ENCODE measurements around the gene ABHD8. TPM values are rescaled to one million over a fixed set of nuclear protein-coding genes. Genes with fewer than 3 reads are reported as not detected.

Gene ABHD8
- total and polyA plus RNA-seq, 2 experiments from 2014 or later: 8.7 to 19.1 TPM

DNA sequence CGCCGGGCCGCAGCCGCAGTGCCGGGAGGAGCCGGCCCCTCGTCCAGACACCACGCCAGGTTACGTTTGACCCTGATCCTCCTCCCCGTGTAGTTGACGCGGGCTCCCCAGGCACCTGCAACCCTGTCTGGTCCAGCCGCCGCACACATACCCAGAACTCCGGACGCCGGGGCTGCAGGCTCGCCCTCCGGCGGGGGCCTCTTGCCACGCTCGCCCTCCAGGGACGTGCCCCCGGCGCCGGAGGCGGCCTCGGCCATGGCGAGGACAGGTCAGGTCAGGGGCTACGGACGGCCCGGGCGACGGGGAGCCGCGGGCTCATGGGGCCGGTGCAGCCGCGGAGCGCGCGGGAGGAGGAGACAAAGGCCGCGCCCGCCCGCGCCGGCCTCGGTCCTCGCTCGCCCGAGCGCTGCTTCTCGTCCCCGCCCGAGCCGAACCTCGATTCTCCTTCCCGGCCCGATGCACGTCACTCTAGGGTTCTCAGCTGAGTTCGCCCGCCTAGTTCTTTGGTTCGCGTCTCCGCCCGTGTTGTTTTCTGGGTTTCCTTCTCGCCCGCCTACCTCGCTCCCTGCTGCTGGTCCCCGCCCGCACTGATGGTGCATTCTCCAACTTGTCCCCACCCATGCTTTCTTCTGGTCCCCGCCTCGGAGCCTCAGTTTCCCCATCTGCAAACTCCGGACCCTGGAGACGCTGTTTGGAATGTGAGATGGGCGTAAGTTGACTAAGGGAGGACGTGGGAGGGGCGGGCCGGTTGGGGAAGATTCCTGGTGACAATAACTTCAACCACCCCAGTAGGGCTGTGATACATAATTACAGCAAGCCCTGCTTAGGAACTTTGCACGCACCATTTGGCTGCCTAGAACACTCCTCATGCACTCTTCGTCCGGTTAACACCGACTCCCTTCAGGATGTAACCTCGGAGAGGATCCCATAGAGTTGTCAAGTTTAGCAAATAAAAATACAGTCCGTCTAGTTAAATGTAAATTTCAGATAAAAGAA lies 31.5 kb upstream of the ABHD8 start, which contains the start of gene ANO8:
Gene ANO8 (minus strand): TSS at position 442 of the 996 bp plus-strand sequence. CDS start 185 bp downstream, at position 257.
- peak within 1 kb of the TSS; percentile 63 for H3K9ac ChIP-seq
- H3K9me3 ChIP-seq (ENCODE audit: low read depth): no peaks in the 10 kb centered on the region
- no peaks in the 10 kb centered on the region for H3K9me2 ChIP-seq (ENCODE audit: insufficient read depth)
- WGBS, 2 experiments (ENCODE audit: low coverage in 1 of 2, low lambda C conversion rate in 2 of 2, missing lambda C conversion rate in 2 of 2): 3% methylated on average over 60 to 62 of the region's 86 CpGs
- H3K27ac ChIP-seq: no peak within 1 kb of the TSS
- no peaks in the 10 kb centered on the region for H4K20me1 ChIP-seq (ENCODE audit: insufficient read depth)
- peaks cover 7% of the 10 kb centered on the region; the same call in 1 of the 2 replicates for H3K4me1 ChIP-seq (ENCODE audit: insufficient read depth)
- peak; percentile 99 for DNase-seq
- peaks cover 11% of the 10 kb centered on the region; the same call in 1 of the 2 replicates for H3F3A ChIP-seq (ENCODE audit: insufficient read depth)
- no peaks in the 10 kb centered on the region for H3K27me3 ChIP-seq (replicated peaks; ENCODE audit: insufficient read depth)
- peak within 1 kb of the TSS; percentile 91 for H2AFZ ChIP-seq
- H3K36me3 ChIP-seq (ENCODE audit: low read depth): no peaks in the 10 kb centered on the region
- in situ Hi-C loops (cut with MboI): no loop called here
- peak within 1 kb of the TSS; percentile 93 for H3K4me2 ChIP-seq (ENCODE audit: unreplicated experiment)
- peak within 1 kb of the TSS; percentile 77 for H3K4me3 ChIP-seq
- TF ChIP-seq EZH2phosphoT487 (IDR thresholded peaks at IDR 0.05; ENCODE audit: insufficient read depth, low read depth): no peak
- TF ChIP-seq EZH2 (IDR thresholded peaks at IDR 0.05; ENCODE audit: insufficient read depth, poor library complexity, severe bottlenecking): no peak
- no peaks in the 10 kb centered on the region for H3K79me2 ChIP-seq (ENCODE audit: insufficient read depth)

DNA sequence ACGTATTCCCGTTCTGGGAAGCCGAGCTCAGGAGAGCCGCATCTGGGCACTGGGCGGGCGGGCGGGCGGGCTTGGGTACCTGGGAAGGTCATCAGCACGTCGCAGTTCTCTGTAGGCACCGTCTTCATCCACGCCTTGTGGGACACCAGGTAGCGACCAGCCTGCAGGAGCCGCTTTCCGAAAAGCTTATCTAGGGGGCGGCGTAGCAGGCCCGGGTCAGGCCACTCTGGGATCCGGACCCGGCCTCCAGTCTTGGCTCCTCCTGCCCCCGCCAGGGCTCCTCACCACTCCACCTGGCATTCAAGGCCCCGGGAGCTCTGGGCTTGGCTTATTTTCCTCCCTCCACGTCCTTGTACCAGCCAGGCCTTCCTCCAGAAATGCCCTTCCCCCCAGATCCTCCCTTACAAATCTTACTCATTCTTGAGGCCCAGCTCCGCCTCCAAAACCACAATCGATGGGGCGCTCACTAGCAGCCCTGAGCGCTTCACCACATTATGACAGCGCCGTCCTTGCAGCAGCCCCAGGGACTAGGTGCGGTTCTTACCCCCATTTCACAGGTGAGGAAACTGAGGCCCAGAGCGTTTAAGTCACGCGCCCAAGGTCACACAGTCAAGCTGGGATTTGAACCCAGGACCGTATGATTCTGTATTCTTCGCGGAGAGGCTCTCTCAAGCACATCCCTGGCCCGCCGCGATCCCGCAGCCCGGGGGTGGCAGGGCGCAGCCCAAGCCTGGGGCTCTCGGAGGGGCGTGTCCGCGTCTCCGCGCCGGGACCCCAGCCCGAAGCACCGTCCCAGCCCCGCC lies 30.6 kb upstream of the ABHD8 start:
- no peaks in the 10 kb centered on the region for H3K36me3 ChIP-seq (ENCODE audit: low read depth)
- peak overlapping the region; percentile 88 for H2AFZ ChIP-seq
- no peak for TF ChIP-seq EZH2 (IDR thresholded peaks at IDR 0.05; ENCODE audit: insufficient read depth, poor library complexity, severe bottlenecking)
- no peak for TF ChIP-seq EZH2phosphoT487 (IDR thresholded peaks at IDR 0.05; ENCODE audit: insufficient read depth, low read depth)
- H3K9me2 ChIP-seq (ENCODE audit: insufficient read depth): no peaks in the 10 kb centered on the region
- H3K4me1 ChIP-seq (ENCODE audit: insufficient read depth): peaks cover 7% of the 10 kb centered on the region; the same call in 1 of the 2 replicates
- peak overlapping the region; percentile 77 for H3K4me3 ChIP-seq
- DNase-seq: peak; percentile 91
- H3K9me3 ChIP-seq (ENCODE audit: low read depth): no peaks in the 10 kb centered on the region
- no peaks in the 10 kb centered on the region for H4K20me1 ChIP-seq (ENCODE audit: insufficient read depth)
- peak overlapping the region; percentile 71 for H3K4me2 ChIP-seq (ENCODE audit: unreplicated experiment)
- 23 to 33% methylated on average over 45 to 51 of the region's 52 CpGs for WGBS, 2 experiments (ENCODE audit: low coverage in 1 of 2, low lambda C conversion rate in 2 of 2, missing lambda C conversion rate in 2 of 2)
- H3K27ac ChIP-seq: no peak overlapping the region
- H3K9ac ChIP-seq: peak overlapping the region; percentile 63
- no peaks in the 10 kb centered on the region for H3K79me2 ChIP-seq (ENCODE audit: insufficient read depth)
- peaks cover 11% of the 10 kb centered on the region; the same call in 1 of the 2 replicates for H3F3A ChIP-seq (ENCODE audit: insufficient read depth)
- no peaks in the 10 kb centered on the region for H3K27me3 ChIP-seq (replicated peaks; ENCODE audit: insufficient read depth)
- in situ Hi-C loops (cut with MboI): no loop called here

DNA sequence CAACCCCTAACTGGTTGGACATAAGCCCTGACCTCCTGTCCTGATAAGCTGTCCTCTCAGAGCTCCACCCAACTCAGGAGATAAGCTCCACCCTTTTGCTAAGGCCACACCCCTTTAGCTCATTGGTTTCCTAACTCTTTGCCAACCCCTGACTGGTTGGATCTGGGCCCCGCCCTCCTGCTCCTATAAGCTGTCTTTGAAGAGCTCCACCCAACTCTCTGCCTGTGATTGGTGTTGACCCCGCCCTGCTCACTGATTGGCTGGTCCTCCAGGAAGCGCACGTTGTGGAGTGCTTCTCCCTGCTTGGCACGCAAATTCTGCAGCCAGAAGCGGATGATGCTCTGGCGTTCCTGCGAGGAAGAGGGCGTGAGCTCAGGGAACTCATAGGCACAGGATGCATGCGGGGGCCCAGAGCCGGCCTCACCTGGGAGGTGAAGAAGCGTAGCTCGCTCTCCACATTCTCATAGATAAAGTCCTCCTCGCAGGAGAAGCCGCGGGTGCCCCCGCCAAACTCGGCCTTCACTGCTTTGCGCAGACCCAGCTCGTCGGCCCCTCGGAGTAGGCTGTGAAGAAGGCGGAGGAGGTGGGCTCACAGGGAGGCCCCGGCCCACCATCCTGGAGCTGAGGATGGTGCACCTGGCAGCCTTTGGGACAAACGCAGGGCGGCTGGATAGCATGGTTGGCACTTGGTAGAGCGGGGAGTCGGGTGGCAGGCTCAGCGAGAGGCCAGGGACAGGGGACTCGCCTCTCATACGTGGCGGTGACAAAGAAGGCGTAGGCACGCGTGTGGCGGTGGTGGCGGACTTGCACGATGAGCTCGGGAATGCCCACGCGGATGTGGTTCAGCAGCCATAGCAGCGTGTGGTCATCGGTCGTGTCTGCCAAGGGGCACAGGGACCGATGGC lies 29.7 kb upstream of the ABHD8 start:
- H3F3A ChIP-seq (ENCODE audit: insufficient read depth): peaks cover 11% of the 10 kb centered on the region; the same call in 1 of the 2 replicates
- DNase-seq: peak; percentile 62
- H4K20me1 ChIP-seq (ENCODE audit: insufficient read depth): no peaks in the 10 kb centered on the region
- peaks cover 7% of the 10 kb centered on the region; the same call in 1 of the 2 replicates for H3K4me1 ChIP-seq (ENCODE audit: insufficient read depth)
- no peaks in the 10 kb centered on the region for H3K36me3 ChIP-seq (ENCODE audit: low read depth)
- no peaks in the 10 kb centered on the region for H3K9me2 ChIP-seq (ENCODE audit: insufficient read depth)
- no peaks in the 10 kb centered on the region for H3K79me2 ChIP-seq (ENCODE audit: insufficient read depth)
- no peaks in the 10 kb centered on the region for H3K27me3 ChIP-seq (replicated peaks; ENCODE audit: insufficient read depth)
- H2AFZ ChIP-seq: no peak overlapping the region
- WGBS, 2 experiments (ENCODE audit: low coverage in 1 of 2, low lambda C conversion rate in 2 of 2, missing lambda C conversion rate in 2 of 2): 96% methylated on average over 45 of the region's 45 CpGs
- H3K27ac ChIP-seq: no peak overlapping the region
- H3K4me3 ChIP-seq: no peak overlapping the region
- H3K9me3 ChIP-seq (ENCODE audit: low read depth): no peaks in the 10 kb centered on the region
- no peak overlapping the region for H3K9ac ChIP-seq
- in situ Hi-C loops (cut with MboI): no loop called here
- H3K4me2 ChIP-seq (ENCODE audit: unreplicated experiment): no peak overlapping the region
- TF ChIP-seq EZH2phosphoT487 (IDR thresholded peaks at IDR 0.05; ENCODE audit: insufficient read depth, low read depth): no peak

Data from GM23248 (cell line).